ENCODE measurements around the gene LAMA5. TPM values are rescaled to one million over a fixed set of nuclear protein-coding genes. Genes with fewer than 3 reads are reported as not detected.

The LAMA5 gene
- total and polyA plus RNA-seq, 2 experiments from 2014 or later, result 71.3 to 252 TPM

GRCh38 chr20:62284448-62284847 is 82.7 kb downstream of the LAMA5 start:
- Histone ChIP-seq H3K4me1 (ENCODE audit: insufficient read depth) (no peaks in the 10 kb centered on the region), H3K9me3 (ENCODE audit: low read depth) (no peaks in the 10 kb centered on the region), H3K9me2 (replicated peaks; ENCODE audit: insufficient read depth) (no peaks in the 10 kb centered on the region), H3K4me3 (no peak overlapping the region), H3K27me3 (no peaks in the 10 kb centered on the region), H3K36me3 (replicated peaks; ENCODE audit: insufficient read depth, low read depth) (no peaks in the 10 kb centered on the region), H4K20me1 (ENCODE audit: insufficient read depth, poor library complexity, severe bottlenecking) (no peaks in the 10 kb centered on the region), H3K79me2 (no peaks in the 10 kb centered on the region), H3K27ac (no peak overlapping the region), H3K4me2 (no peak overlapping the region), H2AFZ (no peak overlapping the region)
- WGBS (ENCODE audit: low lambda C conversion rate, missing lambda C conversion rate), result 92% methylated on average over 6 of the region's 6 CpGs
- TF ChIP-seq EZH2phosphoT487 (IDR thresholded peaks at IDR 0.05; ENCODE audit: low read depth, severe bottlenecking, unreplicated experiment), result no peak
- TF ChIP-seq CTCF (IDR thresholded peaks at IDR 0.05; ENCODE audit: poor library complexity), result no peak
- no peak for TF ChIP-seq EZH2 (IDR thresholded peaks at IDR 0.05; ENCODE audit: borderline replicate concordance)
- DNase-seq (ENCODE audit: low spot score), result no peak

- no peaks in the 10 kb centered on the region for H3K9me2 ChIP-seq (replicated peaks; ENCODE audit: insufficient read depth)
- H3K27ac ChIP-seq, result no peak overlapping the region
- no peaks in the 10 kb centered on the region for H4K20me1 ChIP-seq (ENCODE audit: insufficient read depth, poor library complexity, severe bottlenecking)
- no peaks in the 10 kb centered on the region for H3K4me1 ChIP-seq (ENCODE audit: insufficient read depth)
- no peaks in the 10 kb centered on the region for H3K27me3 ChIP-seq
- H2AFZ ChIP-seq, result no peak overlapping the region
- WGBS (ENCODE audit: low lambda C conversion rate, missing lambda C conversion rate), result 86% methylated on average over 16 of the region's 16 CpGs
- no peaks in the 10 kb centered on the region for H3K79me2 ChIP-seq
- TF ChIP-seq EZH2 (IDR thresholded peaks at IDR 0.05; ENCODE audit: borderline replicate concordance) (no peak), CTCF (IDR thresholded peaks at IDR 0.05; ENCODE audit: poor library complexity) (no peak), EZH2phosphoT487 (IDR thresholded peaks at IDR 0.05; ENCODE audit: low read depth, severe bottlenecking, unreplicated experiment) (no peak)
- no peak overlapping the region for H3K4me3 ChIP-seq
- no peaks in the 10 kb centered on the region for H3K9me3 ChIP-seq (ENCODE audit: low read depth)
- no peak overlapping the region for H3K4me2 ChIP-seq
- no peaks in the 10 kb centered on the region for H3K36me3 ChIP-seq (replicated peaks; ENCODE audit: insufficient read depth, low read depth)
- DNase-seq (ENCODE audit: low spot score), result no peak
Measured at GRCh38 chr20:62282877-62283503, 84.1 kb downstream of the LAMA5 start.

- H3K79me2 ChIP-seq, result peaks cover 3% of the 10 kb centered on the region
- H3K27ac ChIP-seq, result no peak overlapping the region
- no peak overlapping the region for H3K4me3 ChIP-seq
- no peak overlapping the region for H2AFZ ChIP-seq
- no peak for DNase-seq (ENCODE audit: low spot score)
- TF ChIP-seq CTCF (IDR thresholded peaks at IDR 0.05; ENCODE audit: poor library complexity) (no peak), EZH2phosphoT487 (IDR thresholded peaks at IDR 0.05; ENCODE audit: low read depth, severe bottlenecking, unreplicated experiment) (no peak), EZH2 (IDR thresholded peaks at IDR 0.05; ENCODE audit: borderline replicate concordance) (no peak)
- H4K20me1 ChIP-seq (ENCODE audit: insufficient read depth, poor library complexity, severe bottlenecking), result peaks cover 4% of the 10 kb centered on the region
- H3K36me3 ChIP-seq (replicated peaks; ENCODE audit: insufficient read depth, low read depth), result no peaks in the 10 kb centered on the region
- no peaks in the 10 kb centered on the region for H3K4me1 ChIP-seq (ENCODE audit: insufficient read depth)
- H3K9me3 ChIP-seq (ENCODE audit: low read depth), result no peaks in the 10 kb centered on the region
- no peak overlapping the region for H3K4me2 ChIP-seq
- WGBS (ENCODE audit: low lambda C conversion rate, missing lambda C conversion rate), result 97% methylated on average over 7 of the region's 7 CpGs
- H3K27me3 ChIP-seq, result no peaks in the 10 kb centered on the region
- no peaks in the 10 kb centered on the region for H3K9me2 ChIP-seq (replicated peaks; ENCODE audit: insufficient read depth)
Measured at GRCh38 chr20:62282103-62282502, 85.0 kb downstream of the LAMA5 start.
